ENCODE measurements around the gene ACADS.

- TF ChIP-seq PBX3 (IDR thresholded peaks at IDR 0.05) (no peak), ELK1 (IDR thresholded peaks at IDR 0.05; ENCODE audit: low read depth, low read length) (no peak), RAD21 (conservative IDR thresholded peaks at IDR 0.05 in 1 of 2, IDR thresholded peaks at IDR 0.05 in 1 of 2) (no peak), JUN (IDR thresholded peaks at IDR 0.05) (no peak), POLR2A (IDR thresholded peaks at IDR 0.05; ENCODE audit: low read length) (no peak), CTCF (IDR thresholded peaks at IDR 0.05) (no peak), RFX5 (IDR thresholded peaks at IDR 0.05) (no peak)
- TF ChIP-seq, protein P1, sequence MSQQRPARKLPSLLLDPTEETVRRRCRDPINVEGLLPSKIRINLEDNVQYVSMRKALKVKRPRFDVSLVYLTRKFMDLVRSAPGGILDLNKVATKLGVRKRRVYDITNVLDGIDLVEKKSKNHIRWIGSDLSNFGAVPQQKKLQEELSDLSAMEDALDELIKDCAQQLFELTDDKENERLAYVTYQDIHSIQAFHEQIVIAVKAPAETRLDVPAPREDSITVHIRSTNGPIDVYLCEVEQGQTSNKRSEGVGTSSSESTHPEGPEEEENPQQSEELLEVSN (IDR thresholded peaks at IDR 0.05; ENCODE audit: borderline replicate concordance, low read depth), result no peak
- TF ChIP-seq, protein P2, sequence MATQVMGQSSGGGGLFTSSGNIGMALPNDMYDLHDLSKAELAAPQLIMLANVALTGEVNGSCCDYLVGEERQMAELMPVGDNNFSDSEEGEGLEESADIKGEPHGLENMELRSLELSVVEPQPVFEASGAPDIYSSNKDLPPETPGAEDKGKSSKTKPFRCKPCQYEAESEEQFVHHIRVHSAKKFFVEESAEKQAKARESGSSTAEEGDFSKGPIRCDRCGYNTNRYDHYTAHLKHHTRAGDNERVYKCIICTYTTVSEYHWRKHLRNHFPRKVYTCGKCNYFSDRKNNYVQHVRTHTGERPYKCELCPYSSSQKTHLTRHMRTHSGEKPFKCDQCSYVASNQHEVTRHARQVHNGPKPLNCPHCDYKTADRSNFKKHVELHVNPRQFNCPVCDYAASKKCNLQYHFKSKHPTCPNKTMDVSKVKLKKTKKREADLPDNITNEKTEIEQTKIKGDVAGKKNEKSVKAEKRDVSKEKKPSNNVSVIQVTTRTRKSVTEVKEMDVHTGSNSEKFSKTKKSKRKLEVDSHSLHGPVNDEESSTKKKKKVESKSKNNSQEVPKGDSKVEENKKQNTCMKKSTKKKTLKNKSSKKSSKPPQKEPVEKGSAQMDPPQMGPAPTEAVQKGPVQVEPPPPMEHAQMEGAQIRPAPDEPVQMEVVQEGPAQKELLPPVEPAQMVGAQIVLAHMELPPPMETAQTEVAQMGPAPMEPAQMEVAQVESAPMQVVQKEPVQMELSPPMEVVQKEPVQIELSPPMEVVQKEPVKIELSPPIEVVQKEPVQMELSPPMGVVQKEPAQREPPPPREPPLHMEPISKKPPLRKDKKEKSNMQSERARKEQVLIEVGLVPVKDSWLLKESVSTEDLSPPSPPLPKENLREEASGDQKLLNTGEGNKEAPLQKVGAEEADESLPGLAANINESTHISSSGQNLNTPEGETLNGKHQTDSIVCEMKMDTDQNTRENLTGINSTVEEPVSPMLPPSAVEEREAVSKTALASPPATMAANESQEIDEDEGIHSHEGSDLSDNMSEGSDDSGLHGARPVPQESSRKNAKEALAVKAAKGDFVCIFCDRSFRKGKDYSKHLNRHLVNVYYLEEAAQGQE (IDR thresholded peaks at IDR 0.05), result no peak
These were observed 45.5 kb downstream of the ACADS start for GRCh38 chr12:120771097-120771496.

Data from A549 (cell line).